Measurements from ENCODE around the gene PARD3B.

The PARD3B gene

GRCh38 chr2:205428811-205429210 lies 883.5 kb downstream of the PARD3B start:
- ChIA-PET POLR2A (no interaction called here), CTCF (no interaction called here)
- TF ChIP-seq PKNOX1 (IDR thresholded peaks at IDR 0.05) (no peak), TARDBP (IDR thresholded peaks at IDR 0.05) (no peak), FOXK2 (IDR thresholded peaks at IDR 0.05) (no peak), FOXM1 (IDR thresholded peaks at IDR 0.05; ENCODE audit: borderline replicate concordance) (no peak), CTBP1 (IDR thresholded peaks at IDR 0.05; ENCODE audit: borderline replicate concordance) (no peak)
- DNase-seq (ENCODE audit: extremely low spot score) = no peak

GRCh38 chr2:205435970-205436369 lies 890.7 kb downstream of the PARD3B start:
- no peak for DNase-seq (ENCODE audit: extremely low spot score)
- ChIA-PET POLR2A (no interaction called here), CTCF (no interaction called here)
- TF ChIP-seq ELF4 (IDR thresholded peaks at IDR 0.05) = no peak
- TF ChIP-seq HDGF (IDR thresholded peaks at IDR 0.05; ENCODE audit: borderline replicate concordance) = no peak
- TF ChIP-seq FOXK2 (IDR thresholded peaks at IDR 0.05) = no peak
- no peak for TF ChIP-seq L3MBTL2 (conservative IDR thresholded peaks at IDR 0.05)
- TF ChIP-seq SUZ12 (IDR thresholded peaks at IDR 0.05) = no peak
- no peak for TF ChIP-seq FOXM1 (IDR thresholded peaks at IDR 0.05; ENCODE audit: borderline replicate concordance)
- TF ChIP-seq LEF1 (IDR thresholded peaks at IDR 0.05; ENCODE audit: borderline replicate concordance) = no peak
- no peak for TF ChIP-seq ZNF384 (IDR thresholded peaks at IDR 0.05)

GRCh38 chr2:205438241-205438640 lies 893.0 kb downstream of the PARD3B start:
- CTCF ChIA-PET = no interaction called here
- POLR2A ChIA-PET = no interaction called here

GRCh38 chr2:205439621-205440020 lies 894.3 kb downstream of the PARD3B start:
- POLR2A ChIA-PET = no interaction called here
- TF ChIP-seq FOXM1 (IDR thresholded peaks at IDR 0.05; ENCODE audit: borderline replicate concordance) = no peak
- no peak for TF ChIP-seq ARNT (IDR thresholded peaks at IDR 0.05)
- TF ChIP-seq PKNOX1 (IDR thresholded peaks at IDR 0.05) = no peak
- TF ChIP-seq FOXK2 (IDR thresholded peaks at IDR 0.05) = no peak
- no peak for TF ChIP-seq ZNF384 (IDR thresholded peaks at IDR 0.05)
- no peak for TF ChIP-seq HDGF (IDR thresholded peaks at IDR 0.05; ENCODE audit: borderline replicate concordance)
- TF ChIP-seq SUZ12 (IDR thresholded peaks at IDR 0.05) = no peak
- no peak for TF ChIP-seq BHLHE40 (IDR thresholded peaks at IDR 0.05; ENCODE audit: borderline replicate concordance)
- TF ChIP-seq L3MBTL2 (conservative IDR thresholded peaks at IDR 0.05) = no peak
- TF ChIP-seq LEF1 (IDR thresholded peaks at IDR 0.05; ENCODE audit: borderline replicate concordance) = no peak
- TF ChIP-seq SP1 (IDR thresholded peaks at IDR 0.05) = no peak
- TF ChIP-seq FOXA1 (IDR thresholded peaks at IDR 0.05) = no peak
- no peak for TF ChIP-seq CTBP1 (IDR thresholded peaks at IDR 0.05; ENCODE audit: borderline replicate concordance)
- TF ChIP-seq ELF4 (IDR thresholded peaks at IDR 0.05) = no peak
- TF ChIP-seq TARDBP (IDR thresholded peaks at IDR 0.05) = no peak
- TF ChIP-seq NFRKB (IDR thresholded peaks at IDR 0.05) = no peak
- no peak for DNase-seq (ENCODE audit: extremely low spot score)
- CTCF ChIA-PET = no interaction called here

More at GRCh38 chr2:205438241-205438640, 893.0 kb downstream of the PARD3B start:
- TF ChIP-seq SUZ12 (IDR thresholded peaks at IDR 0.05) (no peak), FOXA1 (IDR thresholded peaks at IDR 0.05) (no peak), BHLHE40 (IDR thresholded peaks at IDR 0.05; ENCODE audit: borderline replicate concordance) (no peak), L3MBTL2 (conservative IDR thresholded peaks at IDR 0.05) (no peak), TARDBP (IDR thresholded peaks at IDR 0.05) (no peak), ZNF384 (IDR thresholded peaks at IDR 0.05) (no peak), HDGF (IDR thresholded peaks at IDR 0.05; ENCODE audit: borderline replicate concordance) (no peak), PKNOX1 (IDR thresholded peaks at IDR 0.05) (no peak), ELF4 (IDR thresholded peaks at IDR 0.05) (no peak), FOXK2 (IDR thresholded peaks at IDR 0.05) (no peak), ARNT (IDR thresholded peaks at IDR 0.05) (no peak), FOXM1 (IDR thresholded peaks at IDR 0.05; ENCODE audit: borderline replicate concordance) (no peak)
- no peak for DNase-seq (ENCODE audit: extremely low spot score)

- DNase-seq (ENCODE audit: extremely low spot score) = no peak
- POLR2A ChIA-PET = no interaction called here
- no peak for TF ChIP-seq LEF1 (IDR thresholded peaks at IDR 0.05; ENCODE audit: borderline replicate concordance)
- no peak for TF ChIP-seq FOXK2 (IDR thresholded peaks at IDR 0.05)
- TF ChIP-seq ZNF384 (IDR thresholded peaks at IDR 0.05) = no peak
- no peak for TF ChIP-seq L3MBTL2 (conservative IDR thresholded peaks at IDR 0.05)
- no peak for TF ChIP-seq NFRKB (IDR thresholded peaks at IDR 0.05)
- no peak for TF ChIP-seq CTBP1 (IDR thresholded peaks at IDR 0.05; ENCODE audit: borderline replicate concordance)
- no peak for TF ChIP-seq FOXM1 (IDR thresholded peaks at IDR 0.05; ENCODE audit: borderline replicate concordance)
- TF ChIP-seq PKNOX1 (IDR thresholded peaks at IDR 0.05) = no peak
- TF ChIP-seq SUZ12 (IDR thresholded peaks at IDR 0.05) = no peak
- CTCF ChIA-PET = interaction anchor here (0.6 kb wide), 1 partner anchor 55 kb away, joined by 5 read pairs; no protein-coding TSS in a partner anchor
These were observed 896.2 kb downstream of the PARD3B start for GRCh38 chr2:205441524-205441923.

GRCh38 chr2:205448189-205448588 lies 902.9 kb downstream of the PARD3B start:
- TF ChIP-seq SUZ12 (IDR thresholded peaks at IDR 0.05) (no peak), PKNOX1 (IDR thresholded peaks at IDR 0.05) (no peak)
- DNase-seq (ENCODE audit: extremely low spot score) = no peak
- ChIA-PET POLR2A (no interaction called here), CTCF (no interaction called here)
